SK-N-MC (cell line): Measurements from ENCODE around the gene MTREX.

ENCODE experiments used
- DNase-seq: peaks from one replicate; pipeline ENCODE4 v3.0.0-alpha.2; 2011; ENCODE audit warnings: low read depth, low spot score
- H3K27ac ChIP-seq: fragments of 200-600 bp; sonication (generic); 2 replicates; pipeline ENCODE4 v1.5.1; 2016; ENCODE audit warnings: mixed run types
- H3K36me3 ChIP-seq: fragments of 200-600 bp; sonication (generic); 2 replicates; pipeline ENCODE4 v1.6.1; 2017; ENCODE audit warnings: antibody characterized with exemption, low read length, mixed read lengths; ENCODE audit not compliant: insufficient read depth
- H3K4me3 ChIP-seq: fragments of 200-600 bp; sonication (generic); 2 replicates; pipeline ENCODE4 v1.5.1; 2016
- H3K9ac ChIP-seq: fragments of 200-600 bp; sonication (generic); 2 replicates; pipeline ENCODE4 v1.8.0; 2017; ENCODE audit warnings: mixed run types, mixed read lengths; ENCODE audit not compliant: insufficient read length
- H3K9me3 ChIP-seq: fragments of 200-600 bp; sonication (generic); 2 replicates; pipeline ENCODE4 v1.6.1; 2017; ENCODE audit warnings: low read depth, mild to moderate bottlenecking, antibody characterized with exemption, low read length, moderate library complexity, mixed read lengths
- EZH2 ChIP-seq: fragments of 200-600 bp; sonication (generic); IDR thresholded peaks from one replicate; pipeline ENCODE4 v1.6.1; 2017; ENCODE audit warnings: antibody characterized with exemption
- FOXP2 ChIP-seq: optimal IDR thresholded peaks from 2 replicates; pipeline ENCODE3; 2011; ENCODE audit warnings: mild to moderate bottlenecking, moderate library complexity; ENCODE audit not compliant: insufficient read depth; ENCODE audit errors: extremely low read length, control extremely low read depth
- POLR2AphosphoS5 ChIP-seq: IDR thresholded peaks from 2 replicates; pipeline ENCODE4 v1.6.1; 2012; ENCODE audit warnings: mild to moderate bottlenecking, low read depth, low read length, borderline replicate concordance

Gene MTREX

DNA sequence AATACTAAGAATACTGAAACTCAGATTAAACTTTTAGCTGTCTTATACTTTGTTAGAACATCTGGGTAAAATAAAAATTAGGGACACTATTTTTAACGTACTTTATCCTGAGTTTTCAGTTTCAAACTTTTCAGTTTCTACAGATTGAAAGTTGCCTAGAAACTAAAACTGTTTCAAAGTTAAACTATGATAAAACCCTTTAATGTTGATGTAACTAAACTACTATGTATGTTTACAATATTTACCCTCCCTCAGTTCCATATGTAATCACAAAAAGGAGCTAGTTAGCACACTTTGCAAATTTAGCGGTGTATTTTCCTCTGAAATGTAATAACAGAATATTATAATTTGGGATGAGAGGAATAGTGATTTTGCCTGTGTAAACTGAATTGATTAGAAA, 105.9 kb downstream of the MTREX start:
- peaks cover 59% of the 10 kb centered on the region for H3K36me3 ChIP-seq

DNA sequence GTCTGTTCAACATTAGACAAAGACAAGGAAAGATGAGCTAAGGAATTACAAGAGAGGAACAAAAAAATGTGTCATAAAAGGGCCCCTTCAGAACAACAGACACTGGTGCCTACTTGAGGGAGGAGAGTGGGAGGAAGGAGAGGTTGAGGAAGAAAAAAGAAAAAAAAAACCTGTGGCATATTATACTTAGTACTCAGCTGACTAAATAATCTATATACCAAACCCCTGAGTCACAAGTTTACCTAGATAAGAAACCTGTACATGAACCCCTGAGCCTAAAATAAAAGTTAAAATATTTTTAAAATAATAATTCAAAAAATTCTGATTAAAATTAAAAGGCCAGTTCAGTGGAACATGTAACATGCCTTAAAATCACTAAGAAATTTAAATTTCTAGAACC, 107.3 kb downstream of the MTREX start:
- H3K36me3 ChIP-seq = peaks cover 55% of the 10 kb centered on the region
- H3K9ac ChIP-seq = no peak overlapping the region
- TF ChIP-seq POLR2AphosphoS5 (no peak), FOXP2 (no peak), EZH2 (no peak)
- no peaks in the 10 kb centered on the region for H3K9me3 ChIP-seq
- H3K27ac ChIP-seq = peak overlapping the region; percentile 70; the same call in 1 of the 2 replicates
- H3K4me3 ChIP-seq = no peak overlapping the region
- DNase-seq = no peak

More for the DNA sequence above, 105.9 kb downstream of the MTREX start:
- no peaks in the 10 kb centered on the region for H3K9me3 ChIP-seq
- no peak for DNase-seq
- H3K9ac ChIP-seq = no peak overlapping the region
- H3K27ac ChIP-seq = no peak overlapping the region
- no peak overlapping the region for H3K4me3 ChIP-seq
- TF ChIP-seq FOXP2 = no peak
- TF ChIP-seq EZH2 = no peak
- TF ChIP-seq POLR2AphosphoS5 = no peak

GRCh38 chr5:55416306-55416705, 108.5 kb downstream of the MTREX start:
- Histone ChIP-seq H3K27ac (peak overlapping the region; percentile 74), H3K9ac (no peak overlapping the region), H3K4me3 (peak overlapping the region; percentile 43), H3K36me3 (peaks cover 50% of the 10 kb centered on the region), H3K9me3 (no peaks in the 10 kb centered on the region)
- no peak for DNase-seq
- TF ChIP-seq FOXP2 = no peak
- TF ChIP-seq POLR2AphosphoS5 = no peak
- no peak for TF ChIP-seq EZH2

DNA sequence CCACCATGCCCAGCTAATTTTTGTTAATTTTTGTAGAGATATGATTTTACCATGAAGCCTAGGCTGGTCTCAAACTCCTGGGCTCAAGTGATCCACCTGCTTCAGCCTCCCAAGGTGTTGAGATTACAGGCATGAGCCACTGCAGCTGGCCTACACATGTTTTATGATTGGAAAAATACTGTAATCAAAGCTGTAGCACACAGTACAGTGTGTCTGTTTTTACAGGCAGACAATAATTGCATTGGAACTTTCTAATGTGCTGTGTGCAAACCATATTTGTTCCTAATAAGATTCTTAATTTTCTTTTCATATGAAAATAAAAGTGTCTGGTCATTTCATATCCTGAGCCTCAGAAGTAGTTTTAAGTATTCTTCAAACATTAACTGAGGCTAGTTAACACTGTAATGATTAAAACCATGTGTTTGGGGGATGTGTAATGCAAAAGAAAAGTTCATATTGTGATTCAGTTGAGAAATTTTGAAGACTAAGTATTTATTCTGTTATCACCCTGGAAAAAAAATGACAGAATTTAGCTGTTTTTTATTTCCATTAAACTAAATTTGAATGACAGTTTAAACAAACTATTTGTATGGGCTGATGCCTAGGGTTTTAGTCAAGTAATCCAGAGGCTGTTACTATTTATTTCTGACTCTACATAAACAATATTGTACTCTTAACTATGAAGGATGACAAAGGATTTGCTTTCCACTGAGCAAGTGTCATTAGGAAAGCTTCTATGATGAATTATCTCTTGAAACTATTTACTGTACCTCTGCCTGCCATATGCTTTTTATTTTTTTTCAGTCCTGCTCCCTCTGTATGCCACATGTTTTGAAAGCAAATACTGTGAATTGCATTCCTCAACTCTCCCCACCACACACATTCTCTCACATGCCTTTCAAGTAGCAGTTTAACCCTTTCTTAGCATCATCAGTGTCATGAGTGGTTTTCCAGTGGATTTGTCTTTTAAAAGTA, 111.5 kb downstream of the MTREX start:
- H3K4me3 ChIP-seq = peak overlapping the region; percentile 52
- no peak for TF ChIP-seq EZH2
- no peak for TF ChIP-seq POLR2AphosphoS5
- TF ChIP-seq FOXP2 = no peak
- peak overlapping the region; percentile 92 for H3K27ac ChIP-seq
- no peak overlapping the region for H3K9ac ChIP-seq
- H3K9me3 ChIP-seq = no peaks in the 10 kb centered on the region
- no peak for DNase-seq
- peaks cover 59% of the 10 kb centered on the region for H3K36me3 ChIP-seq

DNA sequence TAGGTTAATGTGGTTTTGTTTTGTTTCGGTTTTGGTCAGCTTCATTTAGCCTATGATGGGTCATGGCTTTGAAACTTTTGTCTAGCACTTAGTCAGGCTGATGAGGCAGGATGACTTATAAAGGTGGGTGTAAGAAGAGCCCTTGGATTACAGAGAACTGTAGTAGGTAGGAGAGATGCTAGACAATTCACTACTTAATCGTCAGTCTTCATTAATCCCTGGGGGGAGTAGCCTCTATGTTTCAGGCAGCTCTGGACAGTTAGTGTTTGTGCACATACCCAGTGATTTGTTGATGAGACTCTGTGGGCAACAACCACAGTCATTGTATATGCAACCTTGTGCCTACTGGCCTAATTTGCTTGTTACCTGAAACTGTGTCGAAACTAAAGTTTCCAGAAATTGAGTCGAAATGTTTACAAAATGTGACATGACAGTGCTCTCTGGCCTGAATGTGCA, 113.3 kb downstream of the MTREX start:
- Histone ChIP-seq H3K36me3 (peaks cover 63% of the 10 kb centered on the region), H3K9ac (no peak overlapping the region), H3K9me3 (no peaks in the 10 kb centered on the region), H3K27ac (no peak overlapping the region; the same call in 1 of the 2 replicates), H3K4me3 (no peak overlapping the region)
- no peak for DNase-seq
- no peak for TF ChIP-seq POLR2AphosphoS5
- no peak for TF ChIP-seq EZH2
- no peak for TF ChIP-seq FOXP2

GRCh38 chr5:55426455-55426854, 118.7 kb downstream of the MTREX start:
- H3K36me3 ChIP-seq = peaks cover 97% of the 10 kb centered on the region
- DNase-seq = no peak
- no peak overlapping the region for H3K9ac ChIP-seq
- H3K27ac ChIP-seq = no peak overlapping the region
- no peak for TF ChIP-seq POLR2AphosphoS5
- no peak overlapping the region for H3K4me3 ChIP-seq
- peaks cover 14% of the 10 kb centered on the region for H3K9me3 ChIP-seq

DNA sequence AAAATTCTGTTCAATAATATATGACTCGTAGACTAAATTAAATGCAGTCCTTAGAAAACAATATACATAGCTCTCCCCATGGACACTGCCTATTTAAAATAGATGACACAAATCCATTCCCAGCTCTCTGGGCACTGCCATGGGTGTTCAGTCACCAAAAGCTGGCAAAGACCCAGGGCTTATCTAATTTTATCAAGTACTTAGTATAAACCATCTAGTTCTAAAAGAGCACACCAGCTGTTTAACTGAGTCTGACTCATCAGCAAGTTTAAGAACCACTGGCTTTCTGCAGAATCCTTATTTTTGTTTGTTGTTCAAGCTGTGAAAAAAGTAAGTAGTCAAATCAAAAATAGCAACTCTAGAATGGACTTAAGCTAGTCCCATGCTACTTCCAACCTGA, 119.4 kb downstream of the MTREX start:
- H3K4me3 ChIP-seq = no peak overlapping the region
- H3K36me3 ChIP-seq = peaks cover 95% of the 10 kb centered on the region
- TF ChIP-seq FOXP2 (no peak), POLR2AphosphoS5 (no peak), EZH2 (no peak)
- no peak for DNase-seq
- H3K9ac ChIP-seq = no peak overlapping the region
- H3K9me3 ChIP-seq = peaks cover 16% of the 10 kb centered on the region
- H3K27ac ChIP-seq = no peak overlapping the region

- H3K36me3 ChIP-seq = peaks cover 75% of the 10 kb centered on the region
- H3K9ac ChIP-seq = no peak overlapping the region
Observed at GRCh38 chr5:55429221-55429612, 121.4 kb downstream of the MTREX start.

More at GRCh38 chr5:55429221-55429612, 121.4 kb downstream of the MTREX start:
- H3K9me3 ChIP-seq = peaks cover 17% of the 10 kb centered on the region
- H3K27ac ChIP-seq = no peak overlapping the region
- no peak for TF ChIP-seq EZH2
- no peak for TF ChIP-seq FOXP2
- TF ChIP-seq POLR2AphosphoS5 = no peak
- no peak overlapping the region for H3K4me3 ChIP-seq
- DNase-seq = no peak
